Measurements from ENCODE around the gene MTTP. TPM values are rescaled to one million over a fixed set of nuclear protein-coding genes. Genes with fewer than 3 reads are reported as not detected.
"Not testable (repeated sequence)": the region's sequence is repeated elsewhere in the genome, so short reads cannot be mapped to it uniquely, and the experiment has no call there.

MTTP gene
- total RNA-seq (10 to 100 TPM in 1 of 5 donors, under 1 TPM in 1, not detected in 3; 0.89 to 39.1 TPM), polyA plus RNA-seq (under 1 TPM in 2 of 3 donors, not detected in 1; 0.05 to 0.12 TPM)
- long read RNA-seq, donor 1, full-length matches to known transcripts, result 1 of 1 reads
- long read RNA-seq, donor 1, partial matches to known transcripts, result 0 of 1 reads
- long read RNA-seq, donor 1, other reads (novel, unspliced or antisense), result 0 of 1 reads
- long read RNA-seq, donor 2, full-length matches to known transcripts, result 10 of 10 reads
- long read RNA-seq, donor 2, partial matches to known transcripts, result 0 of 10 reads
- long read RNA-seq, donor 2, other reads (novel, unspliced or antisense), result 0 of 10 reads
- long read RNA-seq, donor 3, result 0 reads
- long read RNA-seq, donor 4, result 0 reads
- long read RNA-seq, donor 5, result 0 reads
- long read RNA-seq, donor 6, result 0 reads
- long read RNA-seq, donor 7, full-length matches to known transcripts, result 2 of 2 reads
- long read RNA-seq, donor 7, partial matches to known transcripts, result 0 of 2 reads
- long read RNA-seq, donor 7, other reads (novel, unspliced or antisense), result 0 of 2 reads
- long read RNA-seq, donor 8, result 0 reads
- long read RNA-seq, donor 9, result 0 reads
- long read RNA-seq, donor 10, full-length matches to known transcripts, result 2 of 2 reads
- long read RNA-seq, donor 10, partial matches to known transcripts, result 0 of 2 reads
- long read RNA-seq, donor 10, other reads (novel, unspliced or antisense), result 0 of 2 reads

DNA sequence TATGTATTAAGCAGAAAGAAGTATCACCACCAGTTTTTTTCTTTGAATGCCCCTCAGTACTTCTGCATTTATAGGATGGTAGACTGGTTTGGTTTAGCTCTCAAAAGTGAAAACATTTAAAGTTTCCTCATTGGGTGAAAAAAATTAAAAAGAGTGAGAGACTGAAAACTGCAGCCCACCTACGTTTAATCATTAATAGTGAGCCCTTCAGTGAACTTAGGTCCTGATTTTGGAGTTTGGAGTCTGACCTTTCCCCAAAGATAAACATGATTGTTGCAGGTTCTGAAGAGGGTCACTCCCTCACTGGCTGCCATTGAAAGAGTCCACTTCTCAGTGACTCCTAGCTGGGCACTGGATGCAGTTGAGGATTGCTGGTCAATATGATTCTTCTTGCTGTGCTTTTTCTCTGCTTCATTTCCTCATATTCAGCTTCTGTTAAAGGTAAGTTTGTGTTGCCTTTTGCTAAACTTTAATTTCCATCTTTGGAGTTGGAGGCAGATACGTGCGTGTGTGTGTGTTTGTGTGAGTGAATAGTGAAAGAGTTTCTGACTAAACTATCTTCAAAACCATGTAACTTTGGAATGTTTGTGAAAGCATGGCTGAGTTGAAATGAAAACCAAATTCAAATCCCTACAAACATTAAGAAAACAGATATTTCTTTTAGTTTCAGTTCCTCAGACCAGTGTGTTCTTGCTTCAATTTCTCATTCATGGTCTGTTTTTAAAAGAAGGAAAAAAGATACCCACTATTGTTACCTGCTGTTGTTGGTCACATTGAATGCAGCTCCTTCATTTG lies at the start of gene MTTP:
MTTP (plus strand) TSS at position 295 of the 795 bp plus-strand sequence; CDS start at position 381, 86 bp downstream.
- TF ChIP-seq, protein P1, sequence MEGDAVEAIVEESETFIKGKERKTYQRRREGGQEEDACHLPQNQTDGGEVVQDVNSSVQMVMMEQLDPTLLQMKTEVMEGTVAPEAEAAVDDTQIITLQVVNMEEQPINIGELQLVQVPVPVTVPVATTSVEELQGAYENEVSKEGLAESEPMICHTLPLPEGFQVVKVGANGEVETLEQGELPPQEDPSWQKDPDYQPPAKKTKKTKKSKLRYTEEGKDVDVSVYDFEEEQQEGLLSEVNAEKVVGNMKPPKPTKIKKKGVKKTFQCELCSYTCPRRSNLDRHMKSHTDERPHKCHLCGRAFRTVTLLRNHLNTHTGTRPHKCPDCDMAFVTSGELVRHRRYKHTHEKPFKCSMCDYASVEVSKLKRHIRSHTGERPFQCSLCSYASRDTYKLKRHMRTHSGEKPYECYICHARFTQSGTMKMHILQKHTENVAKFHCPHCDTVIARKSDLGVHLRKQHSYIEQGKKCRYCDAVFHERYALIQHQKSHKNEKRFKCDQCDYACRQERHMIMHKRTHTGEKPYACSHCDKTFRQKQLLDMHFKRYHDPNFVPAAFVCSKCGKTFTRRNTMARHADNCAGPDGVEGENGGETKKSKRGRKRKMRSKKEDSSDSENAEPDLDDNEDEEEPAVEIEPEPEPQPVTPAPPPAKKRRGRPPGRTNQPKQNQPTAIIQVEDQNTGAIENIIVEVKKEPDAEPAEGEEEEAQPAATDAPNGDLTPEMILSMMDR (IDR thresholded peaks at IDR 0.05), result no peak
- TF ChIP-seq EP300 (IDR thresholded peaks at IDR 0.05) (no peak), POLR2A (IDR thresholded peaks at IDR 0.05) (no peak), POLR2AphosphoS5 (IDR thresholded peaks at IDR 0.05) (no peak)
- Histone ChIP-seq H3K36me3 (no peaks in the 10 kb centered on the region), H3K4me3 (no peak within 1 kb of the TSS), H3K27ac (peak within 1 kb of the TSS in 1 of 5 donors; percentile 52), H3K27me3 (no peaks in the 10 kb centered on the region), H3K9me3 (no peaks in the 10 kb centered on the region), H3K4me1 (peaks cover 0 to 3% (median 0%) of the 10 kb centered on the region in 4 donors)
- WGBS, 5 donors, result 40 to 58% (median 49%) methylated on average over 3 of the region's 3 CpGs
- DNase-seq, result no peak
- intact Hi-C loops (cut with DNase I; ENCODE audit: low total_unique reads), result no loop called here

DNA sequence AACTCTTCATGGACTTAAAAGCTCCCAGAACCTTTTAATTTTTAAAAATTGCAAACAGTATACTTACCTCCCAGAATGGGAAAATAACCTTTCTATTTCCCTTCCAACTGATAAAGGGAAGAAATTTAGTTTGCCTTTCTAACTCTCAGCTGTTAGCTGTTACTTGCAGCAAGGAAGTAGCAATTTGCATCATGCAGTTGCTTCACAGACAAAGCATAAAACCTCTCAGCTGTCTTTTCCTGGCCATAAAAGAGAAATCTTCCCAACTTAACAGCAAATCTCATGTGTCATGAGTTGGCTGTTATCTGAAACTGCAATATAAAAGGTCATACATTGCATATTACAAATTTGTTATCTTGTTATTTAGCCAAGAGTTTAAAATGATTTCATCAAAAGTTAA lies 45.4 kb upstream of the MTTP start:
- intact Hi-C loops (cut with DNase I; ENCODE audit: low total_unique reads), result no loop called here

DNA sequence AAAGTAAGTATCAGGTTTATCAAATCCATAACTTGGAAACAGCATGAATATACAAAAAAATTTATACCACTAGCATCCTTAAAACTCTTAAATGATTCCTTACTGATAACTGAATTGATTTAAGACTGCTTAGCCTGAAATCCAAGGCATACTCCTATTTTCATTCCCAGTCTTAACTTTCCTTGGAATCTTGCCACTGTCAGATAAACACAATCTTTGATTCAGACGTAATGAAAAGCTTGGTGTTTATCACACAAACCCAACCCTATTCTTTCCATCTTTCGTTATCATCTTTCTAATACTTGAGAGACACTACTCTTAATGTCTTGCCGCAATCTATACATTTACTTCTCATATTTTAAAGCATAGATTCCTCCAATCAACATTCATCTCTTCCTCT lies 44.7 kb upstream of the MTTP start:
- Histone ChIP-seq H3K4me3 (no peak overlapping the region), H3K9me3 (no peaks in the 10 kb centered on the region), H3K27me3 (no peaks in the 10 kb centered on the region), H3K4me1 (peaks cover 0 to 13% (median 6%) of the 10 kb centered on the region in 4 donors), H3K36me3 (no peaks in the 10 kb centered on the region), H3K27ac (no peak overlapping the region)
- no peak for TF ChIP-seq EP300 (IDR thresholded peaks at IDR 0.05)
- TF ChIP-seq POLR2A (IDR thresholded peaks at IDR 0.05), result no peak
- no peak for TF ChIP-seq POLR2AphosphoS5 (IDR thresholded peaks at IDR 0.05)
- no peak for DNase-seq
- intact Hi-C loops (cut with DNase I; ENCODE audit: low total_unique reads), result no loop called here
- 36 to 51% (median 45%) methylated on average over 3 of the region's 3 CpGs for WGBS, 5 donors

More for the DNA sequence above, 45.4 kb upstream of the MTTP start:
- peaks cover 0 to 13% (median 6%) of the 10 kb centered on the region in 4 donors for H3K4me1 ChIP-seq
- H3K4me3 ChIP-seq, result no peak overlapping the region
- no peaks in the 10 kb centered on the region for H3K27me3 ChIP-seq
- H3K36me3 ChIP-seq, result no peaks in the 10 kb centered on the region
- H3K27ac ChIP-seq, result no peak overlapping the region
- DNase-seq, result peak in 1 of 2 donors; percentile 35
- no peaks in the 10 kb centered on the region for H3K9me3 ChIP-seq
- TF ChIP-seq, protein P1 (IDR thresholded peaks at IDR 0.05), result no peak
- TF ChIP-seq EP300 (IDR thresholded peaks at IDR 0.05) (no peak), POLR2A (IDR thresholded peaks at IDR 0.05) (no peak), POLR2AphosphoS5 (IDR thresholded peaks at IDR 0.05) (no peak)

DNA sequence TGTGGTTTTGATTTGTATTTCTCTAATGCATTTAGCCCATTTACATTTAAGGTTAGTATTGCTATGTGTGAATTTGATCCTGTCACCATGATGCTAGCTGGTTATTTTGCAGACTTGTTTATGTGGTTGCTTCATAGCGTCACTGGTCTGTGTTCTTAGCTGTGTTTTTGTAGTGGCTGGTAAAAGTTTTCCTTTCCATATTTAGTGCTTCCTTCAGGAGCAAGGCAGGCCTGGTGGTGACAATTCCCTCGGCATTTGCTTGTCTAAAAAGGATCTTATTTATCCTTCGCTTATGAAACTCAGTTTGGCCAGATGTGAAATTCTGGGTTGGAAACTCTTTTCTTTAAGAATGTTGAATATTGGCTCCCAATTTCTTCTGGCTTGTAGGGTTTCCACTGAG lies 39.9 kb upstream of the MTTP start:
- H3K4me1 ChIP-seq; intact Hi-C loops (cut with DNase I; ENCODE audit: low total_unique reads); H3K27ac ChIP-seq; H3K36me3 ChIP-seq; DNase-seq; H3K9me3 ChIP-seq; H3K27me3 ChIP-seq; H3K4me3 ChIP-seq: not testable (repeated sequence)
- WGBS, 5 donors, result 65 to 89% (median 84%) methylated on average over 3 of the region's 3 CpGs

DNA sequence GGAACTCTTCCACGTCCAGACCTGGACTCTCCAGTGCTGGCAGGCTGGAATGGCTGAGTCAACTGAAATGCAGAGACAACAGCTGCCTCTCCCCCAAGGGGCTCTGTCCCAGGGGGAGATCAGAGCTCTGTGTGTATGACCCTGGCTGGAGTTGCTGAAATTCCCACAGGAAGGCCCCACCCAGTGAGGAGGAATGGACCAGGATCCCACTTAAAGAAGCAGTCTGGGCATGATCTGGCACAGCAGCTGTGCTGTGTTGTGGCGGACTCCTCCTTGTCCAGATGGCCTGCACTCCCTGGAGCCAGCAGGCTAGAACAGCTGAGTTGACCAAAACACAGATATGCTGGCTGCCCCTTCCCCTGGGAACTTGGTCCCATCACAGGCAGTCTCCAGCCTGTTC lies 38.4 kb upstream of the MTTP start:
- Histone ChIP-seq H3K27ac (no peak overlapping the region), H3K4me1 (no peaks in the 10 kb centered on the region), H3K4me3 (no peak overlapping the region), H3K9me3 (no peaks in the 10 kb centered on the region), H3K27me3 (no peaks in the 10 kb centered on the region), H3K36me3 (no peaks in the 10 kb centered on the region)
- TF ChIP-seq EP300 (IDR thresholded peaks at IDR 0.05) (no peak), POLR2AphosphoS5 (IDR thresholded peaks at IDR 0.05) (no peak), POLR2A (IDR thresholded peaks at IDR 0.05) (no peak)
- TF ChIP-seq, protein P1 (IDR thresholded peaks at IDR 0.05), result no peak
- WGBS, 5 donors, result 29 to 100% (median 51%) methylated on average over 1 to 2 of the region's 2 CpGs
- intact Hi-C loops (cut with DNase I; ENCODE audit: low total_unique reads), result no loop called here
- peak in 1 of 2 donors; percentile 16 for DNase-seq

Data from stomach (tissue), 19 donors.